GM18502 (cell line): ENCODE results near the gene PLAC1.

Experiments used
- ATAC-seq: cut with Tn5 transposase; IDR thresholded peaks from one replicate; pipeline ENCODE4 v1.9.1; 2021; ENCODE audit warnings: mild to moderate bottlenecking; ENCODE audit not compliant: unreplicated experiment, poor library complexity

Gene PLAC1

DNA sequence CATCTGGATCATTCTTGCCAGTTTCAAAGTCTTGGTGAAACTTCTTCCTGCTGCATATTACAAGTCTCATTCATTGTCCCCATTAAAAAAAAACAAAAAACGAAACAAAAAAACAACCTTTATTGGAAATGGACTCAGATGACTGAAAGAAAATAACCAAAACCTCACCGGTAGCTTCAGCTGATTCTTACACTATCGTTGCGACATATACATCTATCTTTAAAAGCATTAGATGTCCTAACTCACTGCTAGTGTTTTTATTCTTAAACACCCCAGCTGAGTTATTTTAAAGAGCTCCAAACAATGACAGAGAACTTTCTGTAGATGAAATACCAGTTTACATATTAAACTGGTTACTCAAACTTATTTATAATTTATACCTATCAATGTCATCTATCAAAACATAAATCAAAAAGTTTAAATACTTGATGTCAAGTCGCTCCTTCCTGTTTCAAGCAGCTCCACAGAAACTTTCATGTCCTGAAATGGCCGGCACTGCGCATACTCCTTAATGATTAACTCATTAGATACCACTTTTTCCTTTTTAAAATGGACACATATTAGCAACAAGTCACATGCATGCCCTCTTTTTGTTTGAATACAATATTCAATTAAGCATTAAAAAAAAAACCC, 111.1 kb downstream of the PLAC1 start:
- no peak for ATAC-seq

DNA sequence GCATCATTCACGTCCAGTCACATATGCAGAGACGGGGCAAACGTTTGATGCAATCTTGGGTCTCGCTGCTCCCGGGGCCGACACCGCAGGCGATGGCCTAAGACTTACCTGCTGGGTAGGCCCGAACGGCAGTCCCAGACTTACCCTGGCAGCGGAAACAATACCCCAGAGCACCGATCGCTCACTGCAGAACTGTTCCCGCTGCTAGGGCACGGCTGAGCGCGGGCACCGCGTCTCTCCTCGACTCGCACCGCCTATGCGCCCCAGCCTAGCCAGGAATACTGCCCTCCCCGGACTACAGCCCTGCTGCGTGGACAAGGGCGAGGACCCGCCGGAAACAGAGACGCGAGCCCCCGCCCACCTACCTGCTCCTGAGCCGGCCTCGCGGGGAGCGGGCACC, 112.1 kb downstream of the PLAC1 start:
- no peak for ATAC-seq

DNA sequence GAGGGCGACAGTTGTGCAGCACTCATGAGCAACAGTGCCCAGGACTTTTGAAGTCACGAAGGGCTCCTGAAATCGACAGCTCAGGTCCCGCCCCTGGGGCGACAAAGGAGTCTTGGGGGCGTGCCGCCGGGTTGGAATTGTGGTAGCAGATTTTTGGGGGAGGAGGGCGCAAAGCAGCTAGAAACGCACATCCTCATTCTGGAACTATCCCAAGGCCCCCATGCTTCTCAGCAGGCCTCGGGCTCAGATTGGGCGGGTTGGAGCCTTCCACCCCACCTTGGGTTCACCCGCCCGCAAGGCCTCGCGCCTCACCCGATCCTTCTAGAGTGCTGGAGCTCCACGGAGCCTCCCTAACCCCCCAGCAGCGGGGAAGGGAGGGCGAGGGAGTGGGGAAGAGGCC, 112.8 kb downstream of the PLAC1 start:
- ATAC-seq = no peak

DNA sequence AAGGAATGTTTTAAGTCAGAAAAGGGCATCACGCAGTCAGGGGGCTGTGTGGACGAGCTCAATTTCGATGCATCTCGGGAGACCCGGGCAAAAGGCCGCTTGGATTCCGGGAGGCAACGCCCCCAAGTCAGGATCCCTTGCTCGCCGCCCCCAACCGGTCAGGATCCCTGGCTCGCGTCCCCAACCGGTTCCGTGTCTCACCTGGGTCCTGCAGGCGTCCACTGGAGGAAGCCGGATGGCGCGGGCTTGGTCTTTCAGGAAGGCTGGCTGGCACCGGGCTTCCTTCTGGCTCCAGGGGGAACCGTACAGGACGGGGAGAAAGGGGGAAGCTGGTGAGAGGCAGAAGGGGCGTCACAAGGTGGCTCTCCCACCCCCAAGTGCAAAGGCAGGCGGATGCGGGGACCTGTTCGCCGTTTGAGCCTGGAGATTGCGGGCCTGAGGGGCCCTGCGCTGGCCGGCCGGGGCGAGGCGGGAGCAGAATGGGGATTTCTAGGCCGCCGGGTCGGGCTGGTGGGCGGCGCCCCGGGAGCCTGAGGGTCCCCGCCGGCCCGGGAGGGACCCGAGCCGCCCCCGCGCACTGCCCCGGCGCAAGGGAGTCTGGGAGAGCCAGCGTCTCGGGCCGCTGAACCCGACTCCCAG, 113.6 kb downstream of the PLAC1 start:
- ATAC-seq = no peak

DNA sequence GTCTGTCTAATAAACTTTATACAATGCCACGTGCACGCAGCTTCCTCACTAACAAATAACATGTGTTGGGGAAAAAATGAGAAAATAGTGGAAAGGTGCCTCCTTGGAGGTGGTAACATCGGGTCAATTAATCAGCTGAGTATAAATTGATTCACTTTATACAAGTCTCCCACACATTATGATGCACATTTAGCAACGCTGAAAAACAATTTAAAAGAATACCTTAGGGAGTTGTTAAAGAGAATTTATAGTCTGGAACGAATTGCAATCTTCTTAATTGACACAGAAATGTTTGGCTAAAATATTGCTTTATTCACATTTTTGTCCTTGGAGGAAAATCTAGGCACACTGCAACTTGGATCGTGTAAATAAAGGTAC, 114.1 kb downstream of the PLAC1 start:
- ATAC-seq = no peak

DNA sequence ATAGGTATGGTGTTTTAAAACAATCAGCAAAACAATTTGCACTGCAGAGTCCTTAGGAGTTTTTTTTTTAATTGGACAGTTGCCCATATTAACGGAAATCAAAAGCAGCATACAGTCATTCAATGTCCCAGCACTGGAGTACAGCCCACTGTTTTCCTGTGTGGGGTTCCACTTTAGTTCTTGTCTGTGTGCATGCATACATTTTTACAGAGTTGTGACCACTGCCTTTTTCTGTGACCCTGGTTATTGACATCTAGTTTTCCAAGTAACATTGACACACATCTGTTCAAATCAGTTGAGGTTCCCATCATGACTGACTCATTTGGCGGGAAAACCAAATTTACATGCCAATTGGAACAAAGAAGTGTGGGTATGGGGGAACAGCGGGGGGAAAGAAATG, 115.0 kb downstream of the PLAC1 start:
- ATAC-seq = no peak

DNA sequence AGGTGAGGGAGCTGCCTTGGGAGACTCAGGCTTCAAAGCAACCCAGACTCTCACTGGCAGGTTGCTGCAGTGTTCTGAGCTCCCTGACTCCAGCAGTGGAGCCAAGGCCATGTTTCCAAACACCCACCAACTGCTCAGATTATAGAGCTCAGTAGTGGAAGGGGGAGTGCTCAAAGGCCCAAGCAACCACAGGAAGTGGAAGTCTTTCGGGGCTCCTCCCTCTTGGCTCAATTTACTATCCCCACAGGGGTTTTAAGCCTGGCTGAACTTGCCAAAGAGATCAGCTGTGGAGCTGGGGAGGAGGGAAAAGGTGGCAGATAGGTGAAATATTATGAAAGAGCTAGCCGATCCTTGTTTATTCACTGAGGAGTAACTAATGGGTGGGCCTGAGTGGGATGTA, 115.8 kb downstream of the PLAC1 start:
- ATAC-seq = peak; percentile 69

DNA sequence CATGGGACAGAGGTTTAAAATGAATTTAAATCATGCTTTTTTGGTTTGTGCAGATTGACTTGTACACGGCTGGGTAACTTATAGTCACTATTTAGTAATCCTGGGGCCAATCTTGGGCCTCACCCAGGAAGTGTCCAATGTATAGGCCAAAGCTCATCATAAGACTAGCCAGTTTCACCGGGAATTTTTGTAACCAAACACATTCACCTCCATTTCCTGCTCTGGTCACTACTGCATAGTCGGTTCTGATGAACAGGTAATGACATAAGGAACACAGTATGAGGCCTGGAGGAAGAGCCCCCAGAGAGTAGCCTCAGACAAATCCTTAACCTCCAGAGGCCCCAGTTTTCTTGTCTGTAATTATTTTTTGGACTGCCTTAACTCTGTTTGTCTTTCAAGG, 116.4 kb downstream of the PLAC1 start:
- ATAC-seq = no peak

DNA sequence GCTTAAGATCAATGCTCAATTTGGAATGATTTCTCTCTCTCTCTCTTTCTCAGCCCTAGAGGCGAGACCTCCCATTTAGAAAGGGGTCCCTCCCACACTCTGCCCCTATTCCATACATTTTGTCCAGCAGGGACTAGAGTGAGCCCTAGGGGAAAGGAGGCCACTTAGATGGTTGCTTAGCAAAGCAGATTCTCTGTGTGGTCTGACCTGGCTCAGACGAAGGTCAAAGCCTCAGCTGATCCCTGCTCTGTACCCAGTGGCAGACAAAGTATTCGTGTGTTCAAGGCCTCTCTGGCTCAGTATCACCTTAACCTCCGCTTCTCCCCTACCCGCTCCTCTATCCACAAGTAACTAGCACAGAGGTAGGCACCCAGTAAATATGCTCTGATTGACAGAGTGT, 120.0 kb downstream of the PLAC1 start:
- no peak for ATAC-seq

DNA sequence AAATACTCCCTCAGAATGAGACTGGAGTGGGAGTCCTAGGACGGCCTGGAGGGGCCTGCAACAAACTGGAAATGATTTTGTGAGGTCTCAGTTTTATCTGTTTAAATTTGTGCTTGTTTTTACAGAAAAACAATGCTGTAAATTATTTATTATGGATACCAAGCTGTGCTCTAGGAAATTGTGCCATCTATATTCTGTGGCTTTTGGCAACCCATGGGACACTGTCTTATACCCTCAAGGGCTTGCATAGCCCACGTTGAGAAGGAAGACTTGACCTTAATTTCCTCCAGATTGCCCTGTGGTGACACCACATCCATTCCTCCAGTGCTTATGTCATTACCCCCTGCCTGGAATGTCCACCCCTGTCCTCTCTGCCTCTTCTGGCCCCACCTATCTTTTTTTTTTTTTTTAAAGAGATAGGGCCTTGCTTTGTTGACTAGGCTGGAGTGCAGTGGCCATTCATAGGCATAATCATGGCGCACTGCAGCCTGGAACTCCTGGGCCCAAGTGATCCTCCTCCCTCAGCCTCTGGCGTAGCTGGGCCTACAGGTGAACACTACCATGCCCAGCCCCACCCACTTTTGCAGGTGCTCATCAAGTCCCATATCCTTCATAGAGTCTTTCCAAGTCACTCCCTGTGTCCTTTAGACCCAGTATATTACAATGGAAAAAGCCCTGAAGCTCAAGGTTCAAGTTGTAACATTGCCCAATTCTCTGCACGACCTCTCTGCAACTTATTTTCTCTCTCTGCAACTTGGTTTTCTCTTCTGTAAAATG, 120.9 kb downstream of the PLAC1 start:
- no peak for ATAC-seq

DNA sequence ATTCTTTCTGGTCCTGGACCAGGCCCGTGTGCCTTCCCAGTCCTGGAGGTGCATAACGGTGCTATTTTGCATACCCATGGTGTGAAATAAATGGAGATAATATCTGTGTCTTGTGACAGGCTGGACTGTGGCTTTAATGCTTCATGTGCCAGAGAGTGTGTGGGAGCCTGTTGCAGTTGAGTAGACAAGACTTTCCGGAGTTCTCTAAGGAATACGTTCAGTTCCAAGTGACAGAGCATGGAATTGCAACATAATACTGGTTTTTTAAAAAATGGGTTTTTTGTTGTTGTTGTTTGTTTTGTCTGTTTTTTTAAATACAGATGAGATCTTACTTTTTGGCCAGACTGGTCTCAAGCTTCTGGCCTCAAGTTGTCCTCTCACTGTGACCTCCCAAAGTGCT, 124.3 kb downstream of the PLAC1 start:
- no peak for ATAC-seq

DNA sequence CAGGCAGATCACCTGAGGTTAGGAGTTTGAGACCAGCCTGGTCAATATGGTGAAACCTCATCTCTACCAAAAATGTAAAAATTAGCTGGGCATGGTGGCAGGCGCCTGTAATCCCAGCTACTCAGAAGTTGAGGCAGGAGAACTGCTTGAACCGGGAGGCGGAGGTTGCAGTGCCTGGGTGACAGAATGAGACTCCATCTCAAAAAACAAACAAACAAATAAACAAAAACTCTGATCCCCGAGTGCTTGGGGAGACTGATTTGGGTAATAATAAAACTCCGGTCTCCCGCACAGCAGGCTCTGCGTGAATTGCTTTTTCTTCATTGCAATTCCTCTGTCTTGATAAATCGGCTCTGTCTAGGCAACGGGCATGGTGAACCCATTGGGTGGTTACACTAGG, 124.9 kb downstream of the PLAC1 start:
- no peak for ATAC-seq

DNA sequence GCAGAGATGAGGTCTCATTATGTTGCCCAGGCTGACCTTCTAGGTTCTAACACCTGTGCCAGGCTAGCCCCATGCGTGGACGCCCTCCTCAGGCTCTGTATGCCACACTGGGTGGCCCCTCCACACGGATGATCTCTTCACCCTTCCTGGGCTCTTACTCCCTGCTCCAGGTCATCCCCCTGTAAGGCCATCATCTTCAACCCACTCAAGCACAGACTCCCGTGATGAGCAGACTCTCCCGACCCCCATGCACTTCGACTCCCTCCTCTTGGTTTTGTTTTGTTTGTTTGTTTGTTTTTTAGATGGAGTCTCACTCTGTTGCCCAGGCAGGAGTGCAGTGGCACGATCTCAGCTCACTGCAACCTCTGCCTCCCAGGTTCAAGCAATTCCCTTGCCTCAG, 127.4 kb downstream of the PLAC1 start:
- ATAC-seq = no peak

DNA sequence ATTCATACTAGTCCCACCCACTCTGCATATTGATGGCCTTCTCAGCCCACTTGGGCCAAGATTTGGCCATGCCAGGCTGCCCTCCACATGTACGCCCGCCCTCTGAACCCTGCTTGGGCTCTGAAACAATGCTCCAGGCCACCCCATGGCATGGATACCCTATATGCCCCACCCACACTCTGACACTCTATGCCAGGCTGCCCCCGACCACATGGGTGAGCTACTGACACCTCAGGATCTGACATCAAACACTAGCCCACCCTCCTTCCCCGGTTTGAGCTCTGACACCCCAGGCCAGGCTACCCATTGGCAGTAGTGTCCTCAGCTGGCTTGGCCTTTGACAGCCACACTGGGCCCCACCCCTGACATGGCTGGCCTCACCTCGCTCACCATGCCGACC, 128.8 kb downstream of the PLAC1 start:
- ATAC-seq = no peak

DNA sequence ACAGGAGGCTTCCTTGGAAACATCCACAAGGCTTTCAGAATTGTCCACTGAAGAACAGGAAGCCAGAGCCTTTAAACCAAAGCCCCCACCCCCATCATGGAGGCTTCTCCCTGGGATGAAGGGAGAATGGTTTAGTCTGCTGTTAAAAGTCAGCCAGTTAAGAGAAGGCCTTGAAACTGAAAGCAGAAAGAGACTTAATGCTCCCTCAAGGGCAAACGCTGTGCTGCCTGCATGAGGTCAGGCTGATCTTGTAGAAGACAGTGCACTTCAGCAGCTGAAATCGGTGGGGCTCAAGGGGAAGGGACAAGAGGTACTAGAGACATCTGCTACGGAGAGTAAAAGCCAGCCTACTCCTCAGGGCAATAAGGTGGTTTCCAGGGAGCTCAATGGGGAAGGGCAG, 129.3 kb downstream of the PLAC1 start:
- no peak for ATAC-seq

DNA sequence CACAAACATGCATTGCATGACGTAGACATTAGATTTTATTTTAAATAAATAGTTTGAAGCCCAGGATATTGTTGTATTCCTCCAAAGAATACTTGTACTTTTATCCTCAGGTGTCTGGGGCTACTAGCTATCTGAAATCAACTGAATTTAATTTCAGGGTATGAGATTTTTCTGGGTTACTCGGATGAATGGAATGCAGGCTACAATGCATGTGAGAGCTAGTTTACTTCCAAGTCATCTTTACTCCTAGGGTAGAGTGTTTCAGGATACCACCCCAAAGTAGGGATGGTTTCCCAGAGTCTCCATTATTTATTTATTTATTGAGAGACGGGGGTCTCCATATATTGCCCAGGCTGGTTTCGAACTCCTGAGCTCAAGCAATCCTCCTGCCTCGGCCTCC, 131.9 kb downstream of the PLAC1 start:
- ATAC-seq = no peak

DNA sequence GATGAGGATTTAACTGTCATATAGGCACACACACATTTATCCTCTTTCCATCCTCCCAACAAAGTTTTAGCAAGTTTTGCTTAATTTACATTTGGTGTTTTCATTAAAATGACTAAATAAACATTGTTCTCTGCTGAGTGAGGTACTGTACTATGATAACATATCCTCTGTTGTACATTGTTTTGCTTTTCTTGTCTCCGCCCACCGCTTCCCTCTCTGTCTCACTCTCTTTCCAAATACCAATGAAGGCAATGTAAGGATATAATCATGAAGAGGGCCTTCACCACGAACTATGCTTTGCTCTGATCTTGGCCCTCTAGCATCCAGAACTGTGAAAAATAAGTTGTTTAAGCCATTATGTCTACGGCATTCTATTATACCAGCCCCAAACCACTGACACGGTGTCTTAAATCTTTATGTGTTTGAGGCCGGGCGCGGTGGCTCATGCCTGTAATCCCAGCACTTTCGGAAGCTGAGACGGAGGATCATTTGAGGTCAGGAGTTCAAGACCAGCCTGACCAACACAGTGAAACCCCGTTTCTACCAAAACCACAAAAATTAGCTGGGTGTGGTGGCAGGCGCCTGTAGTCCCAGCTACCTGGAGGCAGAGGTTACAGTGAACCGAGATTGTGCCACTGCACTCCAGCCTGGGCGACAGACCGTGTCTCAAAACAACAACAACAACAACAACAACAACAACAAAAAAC, 133.0 kb downstream of the PLAC1 start:
- ATAC-seq = no peak

DNA sequence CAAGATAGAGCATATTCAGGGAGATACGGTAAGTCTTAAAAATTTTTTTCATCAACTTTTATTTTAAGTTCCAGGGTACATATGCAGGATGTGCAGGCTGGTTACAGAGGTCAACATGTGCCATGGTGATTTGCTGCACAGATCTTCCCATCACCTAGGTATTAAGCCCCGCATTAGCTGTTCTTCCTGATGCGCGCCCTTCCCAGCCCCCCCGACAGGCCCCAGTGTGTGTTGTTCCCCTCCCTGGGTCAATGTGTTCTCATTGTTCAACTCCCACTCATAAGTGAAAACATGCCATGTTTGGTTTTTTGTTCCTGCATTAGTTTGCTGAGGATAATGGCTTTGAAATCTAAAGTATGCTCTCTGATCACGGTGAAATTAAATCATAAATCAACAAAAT, 134.1 kb downstream of the PLAC1 start:
- no peak for ATAC-seq

DNA sequence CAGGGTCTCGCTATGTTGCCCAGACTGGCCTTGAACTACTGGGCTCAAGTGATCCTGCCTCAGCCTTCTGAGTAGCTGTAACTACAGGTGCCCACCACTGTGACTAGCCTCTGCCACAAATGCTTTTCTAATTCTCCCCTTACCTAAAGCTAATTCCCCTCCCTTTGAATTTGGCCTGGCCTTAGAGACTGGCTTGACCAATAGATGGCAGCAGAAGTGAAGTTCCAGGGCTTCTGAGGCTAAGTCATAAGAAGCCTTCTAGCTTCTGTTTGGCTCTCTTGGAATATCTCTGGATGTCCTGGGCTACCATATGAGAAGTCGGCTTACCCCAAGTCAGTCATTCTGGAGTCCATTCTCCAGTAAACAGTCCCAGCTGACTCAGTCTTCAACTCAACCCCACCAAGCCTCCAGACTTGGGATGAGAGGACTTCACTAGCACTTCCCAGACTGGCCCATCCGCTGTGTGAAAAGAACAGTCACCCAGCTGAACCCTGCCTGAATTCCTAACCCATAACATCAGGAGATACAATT, 137.3 kb downstream of the PLAC1 start:
- ATAC-seq = peak; percentile 63
